Measurements from ENCODE around the gene TMUB2.

The TMUB2 gene

DNA sequence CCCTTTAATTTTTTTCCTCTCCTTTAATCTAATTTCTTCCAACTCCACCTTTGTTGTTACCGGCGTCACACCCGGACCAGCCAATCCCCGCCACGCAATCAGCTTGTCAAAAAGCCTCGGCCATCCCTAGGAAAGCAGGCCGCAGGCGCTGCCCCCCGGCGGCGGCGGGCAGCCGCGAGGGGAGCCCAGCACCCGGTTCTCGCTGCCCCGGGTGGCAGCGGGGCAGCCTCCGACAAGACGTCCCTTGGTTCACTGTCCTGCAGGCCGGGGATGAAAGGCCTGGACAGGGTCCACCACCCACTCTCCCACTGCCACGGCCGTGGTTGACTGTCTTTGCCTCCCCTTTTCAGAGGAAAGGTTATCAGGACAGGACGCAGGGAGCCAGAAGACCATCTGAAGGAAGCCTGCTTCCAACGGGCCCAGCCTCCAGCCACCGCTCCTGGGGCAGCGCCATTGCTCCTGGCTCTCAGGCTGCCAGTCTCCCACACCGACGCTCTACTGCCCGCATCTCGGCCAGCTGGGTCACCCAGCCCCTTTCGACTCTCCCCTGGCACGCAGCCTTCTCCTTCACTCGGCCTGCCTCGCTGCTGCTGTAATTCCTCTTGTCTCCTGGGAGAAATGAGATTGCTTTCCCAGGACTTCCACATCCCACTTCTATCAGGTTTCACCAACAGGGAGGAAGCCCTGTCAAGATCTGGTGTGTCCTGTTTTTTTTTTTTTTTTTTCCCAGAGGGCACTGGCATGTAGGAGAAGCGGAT is 35.5 kb downstream of the TMUB2 start:
- Histone ChIP-seq H2AFZ (ENCODE audit: low read length) (no peak overlapping the region), H3F3A (ENCODE audit: low read depth) (no peaks in the 10 kb centered on the region), H3K4me1 (ENCODE audit: insufficient read depth, low read length, poor library complexity, severe bottlenecking) (peaks cover 19% of the 10 kb centered on the region), H3K4me3 (ENCODE audit: low read length, poor library complexity, severe bottlenecking) (peak overlapping the region; percentile 100), H3K9ac (ENCODE audit: low read depth, low read length, poor library complexity, severe bottlenecking) (peak overlapping the region; percentile 98), H3K36me3 (ENCODE audit: insufficient read depth, low read length) (no peaks in the 10 kb centered on the region), H3K27me3 (ENCODE audit: insufficient read depth, low read length, poor library complexity, severe bottlenecking) (peaks cover 5% of the 10 kb centered on the region), H3K79me2 (ENCODE audit: insufficient read depth, low read length) (peaks cover 36% of the 10 kb centered on the region), H3K4me2 (ENCODE audit: low read depth, low read length, poor library complexity, severe bottlenecking) (peak overlapping the region; percentile 89), H3K9me3 (ENCODE audit: insufficient read depth, low read depth, low read length) (no peaks in the 10 kb centered on the region), H4K20me1 (ENCODE audit: insufficient read depth, low read length, poor library complexity, severe bottlenecking) (peaks cover 10% of the 10 kb centered on the region), H3K9me2 (replicated peaks; ENCODE audit: low read depth, low read length) (no peaks in the 10 kb centered on the region)
- TF ChIP-seq EZH2phosphoT487 (IDR thresholded peaks at IDR 0.05; ENCODE audit: borderline replicate concordance) (no peak), CTCF (conservative IDR thresholded peaks at IDR 0.05; ENCODE audit: low read length) (peak; percentile 24; the same call in 1 of the 2 replicates)

- Histone ChIP-seq H3F3A (ENCODE audit: low read depth) (no peaks in the 10 kb centered on the region), H3K9me2 (replicated peaks; ENCODE audit: low read depth, low read length) (no peaks in the 10 kb centered on the region), H2AFZ (ENCODE audit: low read length) (no peak overlapping the region), H3K9ac (ENCODE audit: low read depth, low read length, poor library complexity, severe bottlenecking) (no peak overlapping the region), H3K79me2 (ENCODE audit: insufficient read depth, low read length) (peaks cover 26% of the 10 kb centered on the region), H3K27me3 (ENCODE audit: insufficient read depth, low read length, poor library complexity, severe bottlenecking) (peaks cover 5% of the 10 kb centered on the region), H4K20me1 (ENCODE audit: insufficient read depth, low read length, poor library complexity, severe bottlenecking) (no peaks in the 10 kb centered on the region), H3K4me2 (ENCODE audit: low read depth, low read length, poor library complexity, severe bottlenecking) (no peak overlapping the region), H3K4me1 (ENCODE audit: insufficient read depth, low read length, poor library complexity, severe bottlenecking) (peaks cover 10% of the 10 kb centered on the region), H3K4me3 (ENCODE audit: low read length, poor library complexity, severe bottlenecking) (no peak overlapping the region), H3K36me3 (ENCODE audit: insufficient read depth, low read length) (no peaks in the 10 kb centered on the region), H3K9me3 (ENCODE audit: insufficient read depth, low read depth, low read length) (no peaks in the 10 kb centered on the region)
- TF ChIP-seq CTCF (conservative IDR thresholded peaks at IDR 0.05; ENCODE audit: low read length): no peak
- no peak for TF ChIP-seq EZH2phosphoT487 (IDR thresholded peaks at IDR 0.05; ENCODE audit: borderline replicate concordance)
These were observed 36.8 kb downstream of the TMUB2 start for GRCh38 chr17:44223541-44224071.

DNA sequence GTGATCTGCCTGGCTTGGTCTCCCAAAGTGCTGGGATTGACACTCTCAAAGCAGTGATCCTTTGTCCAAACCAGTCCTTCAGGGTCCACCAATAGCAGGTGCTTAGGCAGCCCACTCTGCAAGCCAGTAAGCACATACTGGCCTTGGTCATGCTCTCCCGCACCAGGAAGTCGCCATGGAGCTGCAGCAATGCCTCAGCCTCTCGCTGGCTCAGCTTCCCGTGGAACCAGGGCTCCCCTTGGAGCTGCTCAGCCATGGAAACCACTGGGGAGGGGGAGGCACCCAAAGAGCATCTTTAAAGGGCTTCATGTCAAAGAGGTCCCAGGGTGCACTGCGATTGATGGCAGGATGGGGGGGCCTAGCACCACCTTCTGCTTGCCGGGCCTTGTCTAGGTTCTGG is 42.3 kb downstream of the TMUB2 start:
- Histone ChIP-seq H4K20me1 (ENCODE audit: insufficient read depth, low read length, poor library complexity, severe bottlenecking) (no peaks in the 10 kb centered on the region), H3K4me1 (ENCODE audit: insufficient read depth, low read length, poor library complexity, severe bottlenecking) (no peaks in the 10 kb centered on the region), H3K36me3 (ENCODE audit: insufficient read depth, low read length) (no peaks in the 10 kb centered on the region), H3K9me2 (replicated peaks; ENCODE audit: low read depth, low read length) (no peaks in the 10 kb centered on the region), H3K4me2 (ENCODE audit: low read depth, low read length, poor library complexity, severe bottlenecking) (no peak overlapping the region), H2AFZ (ENCODE audit: low read length) (no peak overlapping the region), H3F3A (ENCODE audit: low read depth) (no peaks in the 10 kb centered on the region), H3K27me3 (ENCODE audit: insufficient read depth, low read length, poor library complexity, severe bottlenecking) (no peaks in the 10 kb centered on the region), H3K4me3 (ENCODE audit: low read length, poor library complexity, severe bottlenecking) (no peak overlapping the region), H3K9me3 (ENCODE audit: insufficient read depth, low read depth, low read length) (no peaks in the 10 kb centered on the region), H3K79me2 (ENCODE audit: insufficient read depth, low read length) (no peaks in the 10 kb centered on the region), H3K9ac (ENCODE audit: low read depth, low read length, poor library complexity, severe bottlenecking) (no peak overlapping the region)
- TF ChIP-seq EZH2phosphoT487 (IDR thresholded peaks at IDR 0.05; ENCODE audit: borderline replicate concordance) (no peak), CTCF (conservative IDR thresholded peaks at IDR 0.05; ENCODE audit: low read length) (no peak)

Measured in Loucy (cell line).